Fibroblast of upper back skin (primary cell): Measurements from ENCODE around the gene CCDC136.

Experiments used
- DNase-seq: peaks from one replicate; pipeline ENCODE4 v3.0.0-alpha.2; 2013

The CCDC136 gene

GRCh38 chr7:128846781-128847444 lies 55.1 kb downstream of the CCDC136 start:
- no peak for DNase-seq

GRCh38 chr7:128847721-128848211 lies 56.0 kb downstream of the CCDC136 start:
- DNase-seq, result no peak

GRCh38 chr7:128848289-128849155 lies 56.8 kb downstream of the CCDC136 start:
- no peak for DNase-seq

- no peak for DNase-seq
Observed at GRCh38 chr7:128849156-128849515, 57.4 kb downstream of the CCDC136 start.

GRCh38 chr7:128849804-128850490 lies 58.2 kb downstream of the CCDC136 start:
- DNase-seq, result no peak

- DNase-seq, result no peak
Observed at GRCh38 chr7:128852537-128853254, 60.9 kb downstream of the CCDC136 start.

- DNase-seq, result no peak
Observed at GRCh38 chr7:128853799-128854198, 62.0 kb downstream of the CCDC136 start.

GRCh38 chr7:128854396-128854795 lies 62.6 kb downstream of the CCDC136 start:
- DNase-seq, result no peak

GRCh38 chr7:128855559-128855958 lies 63.8 kb downstream of the CCDC136 start:
- DNase-seq, result no peak

GRCh38 chr7:128856001-128856718 lies 64.4 kb downstream of the CCDC136 start:
- DNase-seq, result no peak

- DNase-seq, result no peak
Observed at GRCh38 chr7:128858380-128859231, 66.8 kb downstream of the CCDC136 start.

GRCh38 chr7:128859232-128860157 lies 67.7 kb downstream of the CCDC136 start:
- DNase-seq, result no peak

- DNase-seq, result peak; percentile 62
Observed at GRCh38 chr7:128860158-128861073, 68.6 kb downstream of the CCDC136 start.

- DNase-seq, result no peak
Observed at GRCh38 chr7:128861957-128862570, 70.3 kb downstream of the CCDC136 start.

GRCh38 chr7:128862571-128863432 lies 71.0 kb downstream of the CCDC136 start, which contains the start of gene ATP6V1F:
Gene ATP6V1F, plus strand, starts transcription at chr7:128862856. Its CDS starts 49 bp downstream, at chr7:128862905.
- peak; percentile 97 for DNase-seq

- DNase-seq, result peak; percentile 69
Observed at GRCh38 chr7:128863433-128863989, 71.7 kb downstream of the CCDC136 start.

- no peak for DNase-seq
Observed at GRCh38 chr7:128865303-128865702, 73.5 kb downstream of the CCDC136 start.
